Keratinocyte (primary cell): ENCODE measurements around the gene SHROOM4.

ENCODE experiments used
- CTCF ChIP-seq, 3 experiments: IDR thresholded peaks in 1 of 3; conservative IDR thresholded peaks in 1 of 3; optimal IDR thresholded peaks in 1 of 3; 2 replicates in 2 of 3; 3 replicates in 1 of 3; pipeline versions ENCODE3 to v1.5.1; 2011; ENCODE audit warnings: low read length in 3 of 3, mild to moderate bottlenecking in 3 of 3, moderate library complexity in 2 of 3, control low read depth in 1 of 3, inconsistent platforms in 1 of 3; ENCODE audit not compliant: insufficient read depth in 2 of 3; ENCODE audit errors: extremely low read depth in 1 of 3
- EZH2 ChIP-seq: IDR thresholded peaks from one replicate; pipeline ENCODE4 v1.6.1; 2012; ENCODE audit warnings: inconsistent platforms, mild to moderate bottlenecking, low read length, moderate library complexity

- no peak for TF ChIP-seq CTCF (optimal IDR thresholded peaks at IDR 0.05 in 1 of 3, IDR thresholded peaks at IDR 0.05 in 1 of 3, conservative IDR thresholded peaks at IDR 0.05 in 1 of 3; ENCODE audit: extremely low read depth in 1 of 3, insufficient read depth in 2 of 3, low read length in 3 of 3)
- TF ChIP-seq EZH2: no peak
Observed at GRCh38 chrX:50799531-50799961, 14.4 kb downstream of the SHROOM4 start.
